HEK293 (cell line): ENCODE data around the gene POU2F2.

Experiments used
- FEZF1 ChIP-seq: fragments of 450-650 bp; formaldehyde crosslinking; IDR thresholded peaks from 2 replicates; pipeline ENCODE4 v1.5.1; 2016; ENCODE audit warnings: missing biosample characterization, missing genetic modification characterization
- GLI4 ChIP-seq: fragments of 450-650 bp; formaldehyde crosslinking; IDR thresholded peaks from 2 replicates; pipeline ENCODE4 v1.5.1; 2016; ENCODE audit warnings: missing biosample characterization, missing genetic modification characterization
- KLF10 ChIP-seq: fragments of 450-650 bp; IDR thresholded peaks from 2 replicates; pipeline ENCODE4 v1.5.1; 2018; ENCODE audit warnings: missing biosample characterization, mild to moderate bottlenecking, missing genetic modification characterization
- MYNN ChIP-seq: fragments of 450-650 bp; formaldehyde crosslinking; IDR thresholded peaks from 2 replicates; pipeline ENCODE4 v1.5.1; 2016; ENCODE audit warnings: missing biosample characterization, missing genetic modification characterization, borderline replicate concordance
- RBAK ChIP-seq: fragments of 450-650 bp; formaldehyde crosslinking; IDR thresholded peaks from 2 replicates; pipeline ENCODE4 v1.5.1; 2016; ENCODE audit warnings: missing biosample characterization, missing genetic modification characterization
- REPIN1 ChIP-seq: fragments of 450-650 bp; formaldehyde crosslinking; IDR thresholded peaks from 2 replicates; pipeline ENCODE4 v1.5.1; 2017; ENCODE audit warnings: missing biosample characterization, missing genetic modification characterization, low read depth
- TSHZ1 ChIP-seq: fragments of 450-650 bp; formaldehyde crosslinking; IDR thresholded peaks from 2 replicates; pipeline ENCODE4 v1.5.1; 2016; ENCODE audit warnings: missing biosample characterization, missing genetic modification characterization, borderline replicate concordance
- YY2 ChIP-seq: fragments of 450-650 bp; formaldehyde crosslinking; IDR thresholded peaks from 2 replicates; pipeline ENCODE4 v1.5.1; 2016; ENCODE audit warnings: missing biosample characterization, missing genetic modification characterization
- ZBTB21 ChIP-seq: fragments of 450-650 bp; formaldehyde crosslinking; IDR thresholded peaks from 2 replicates; pipeline ENCODE4 v1.5.1; 2017; ENCODE audit warnings: missing biosample characterization, missing genetic modification characterization
- ZBTB8A ChIP-seq: fragments of 450-650 bp; formaldehyde crosslinking; IDR thresholded peaks from 2 replicates; pipeline ENCODE4 v1.5.1; 2016; ENCODE audit warnings: missing biosample characterization, missing genetic modification characterization
- ZFP41 ChIP-seq: fragments of 450-650 bp; formaldehyde crosslinking; IDR thresholded peaks from 2 replicates; pipeline ENCODE4 v1.5.1; 2016; ENCODE audit warnings: missing biosample characterization, missing genetic modification characterization, borderline replicate concordance
- ZFP69B ChIP-seq: fragments of 450-650 bp; formaldehyde crosslinking; IDR thresholded peaks from 2 replicates; pipeline ENCODE4 v1.5.1; 2016; ENCODE audit warnings: missing biosample characterization, missing genetic modification characterization
- ZIC2 ChIP-seq: fragments of 450-650 bp; formaldehyde crosslinking; IDR thresholded peaks from 2 replicates; pipeline ENCODE4 v1.5.1; 2016; ENCODE audit warnings: missing biosample characterization, missing genetic modification characterization
- ZNF10 ChIP-seq: fragments of 450-650 bp; formaldehyde crosslinking; IDR thresholded peaks from 2 replicates; pipeline ENCODE4 v1.5.1; 2017; ENCODE audit warnings: missing biosample characterization, missing genetic modification characterization
- ZNF112 ChIP-seq: fragments of 450-650 bp; formaldehyde crosslinking; IDR thresholded peaks from 2 replicates; pipeline ENCODE4 v1.5.0; 2017; ENCODE audit warnings: missing biosample characterization, missing genetic modification characterization
- ZNF48 ChIP-seq: fragments of 450-650 bp; formaldehyde crosslinking; IDR thresholded peaks from 2 replicates; pipeline ENCODE4 v1.5.1; 2016; ENCODE audit warnings: missing biosample characterization, missing genetic modification characterization
- ZNF488 ChIP-seq: fragments of 450-650 bp; formaldehyde crosslinking; IDR thresholded peaks from 2 replicates; pipeline ENCODE4 v1.5.1; 2016; ENCODE audit warnings: missing biosample characterization, missing genetic modification characterization
- ZNF555 ChIP-seq: fragments of 450-650 bp; formaldehyde crosslinking; conservative IDR thresholded peaks from 2 replicates; pipeline ENCODE4 v1.5.1; 2017; ENCODE audit warnings: missing biosample characterization, mild to moderate bottlenecking, missing genetic modification characterization, inconsistent platforms
- ZNF560 ChIP-seq: fragments of 450-650 bp; formaldehyde crosslinking; IDR thresholded peaks from 2 replicates; pipeline ENCODE4 v1.5.1; 2017; ENCODE audit warnings: missing biosample characterization, missing genetic modification characterization, borderline replicate concordance
- ZNF621 ChIP-seq: fragments of 450-650 bp; formaldehyde crosslinking; IDR thresholded peaks from 2 replicates; pipeline ENCODE4 v1.5.1; 2017; ENCODE audit warnings: missing biosample characterization, missing genetic modification characterization
- ZNF654 ChIP-seq: fragments of 450-650 bp; formaldehyde crosslinking; IDR thresholded peaks from 2 replicates; pipeline ENCODE4 v1.5.1; 2016; ENCODE audit warnings: low read depth, missing biosample characterization, missing genetic modification characterization
- ZNF701 ChIP-seq: fragments of 450-650 bp; formaldehyde crosslinking; IDR thresholded peaks from 2 replicates; pipeline ENCODE4 v1.5.1; 2016; ENCODE audit warnings: missing biosample characterization, missing genetic modification characterization
- ZSCAN5A ChIP-seq: fragments of 450-650 bp; formaldehyde crosslinking; IDR thresholded peaks from 2 replicates; pipeline ENCODE4 v1.5.1; 2016; ENCODE audit warnings: missing biosample characterization, missing genetic modification characterization
- TF ChIP-seq, protein P1 (sequence below): fragments of 450-650 bp; formaldehyde crosslinking; IDR thresholded peaks from 2 replicates; pipeline ENCODE4 v1.5.1; 2016; ENCODE audit warnings: missing biosample characterization, missing genetic modification characterization
- TF ChIP-seq, protein P2 (sequence below): fragments of 450-650 bp; formaldehyde crosslinking; IDR thresholded peaks from 2 replicates; pipeline ENCODE4 v1.5.1; 2016; ENCODE audit warnings: missing biosample characterization, missing genetic modification characterization, borderline replicate concordance

Gene POU2F2

GRCh38 chr19:42175952-42176648 lies 43.9 kb upstream of the POU2F2 start (continued):
- no peak for TF ChIP-seq ZNF560
- TF ChIP-seq, protein P1, sequence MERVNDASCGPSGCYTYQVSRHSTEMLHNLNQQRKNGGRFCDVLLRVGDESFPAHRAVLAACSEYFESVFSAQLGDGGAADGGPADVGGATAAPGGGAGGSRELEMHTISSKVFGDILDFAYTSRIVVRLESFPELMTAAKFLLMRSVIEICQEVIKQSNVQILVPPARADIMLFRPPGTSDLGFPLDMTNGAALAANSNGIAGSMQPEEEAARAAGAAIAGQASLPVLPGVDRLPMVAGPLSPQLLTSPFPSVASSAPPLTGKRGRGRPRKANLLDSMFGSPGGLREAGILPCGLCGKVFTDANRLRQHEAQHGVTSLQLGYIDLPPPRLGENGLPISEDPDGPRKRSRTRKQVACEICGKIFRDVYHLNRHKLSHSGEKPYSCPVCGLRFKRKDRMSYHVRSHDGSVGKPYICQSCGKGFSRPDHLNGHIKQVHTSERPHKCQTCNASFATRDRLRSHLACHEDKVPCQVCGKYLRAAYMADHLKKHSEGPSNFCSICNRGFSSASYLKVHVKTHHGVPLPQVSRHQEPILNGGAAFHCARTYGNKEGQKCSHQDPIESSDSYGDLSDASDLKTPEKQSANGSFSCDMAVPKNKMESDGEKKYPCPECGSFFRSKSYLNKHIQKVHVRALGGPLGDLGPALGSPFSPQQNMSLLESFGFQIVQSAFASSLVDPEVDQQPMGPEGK = peak; percentile 92
- TF ChIP-seq ZNF555 (tag by site-specific recombination) = no peak
- TF ChIP-seq REPIN1 (tag by site-specific recombination) = no peak
- TF ChIP-seq ZNF488 (tag by site-specific recombination) = no peak
- no peak for TF ChIP-seq FEZF1 (tag by site-specific recombination)
- TF ChIP-seq MYNN (tag by site-specific recombination) = no peak
- no peak for TF ChIP-seq ZFP41 (tag by site-specific recombination)
- no peak for TF ChIP-seq ZNF654 (tag by site-specific recombination)
- TF ChIP-seq ZNF48 (tag by site-specific recombination) = no peak
- no peak for TF ChIP-seq RBAK (tag by site-specific recombination)
- no peak for TF ChIP-seq ZNF112 (tag by site-specific recombination)
- no peak for TF ChIP-seq GLI4 (tag by site-specific recombination)
- no peak for TF ChIP-seq ZNF701 (tag by site-specific recombination)
- no peak for TF ChIP-seq ZNF10 (tag by site-specific recombination)
- peak; percentile 22; the same call in 1 of the 2 replicates for TF ChIP-seq ZBTB8A
- no peak for TF ChIP-seq KLF10 (tag by site-specific recombination)
- no peak for TF ChIP-seq TSHZ1 (tag by site-specific recombination)
- TF ChIP-seq ZNF621 = no peak
- no peak for TF ChIP-seq ZIC2 (tag by site-specific recombination)
- TF ChIP-seq ZBTB21 (tag by site-specific recombination) = 0 out of 2 replicates have a peak, but pooled peaks have one; percentile 13
- TF ChIP-seq ZSCAN5A (tag by site-specific recombination) = no peak
- peak; percentile 15; the same call in 1 of the 2 replicates for TF ChIP-seq YY2 (tag by site-specific recombination)
- no peak for TF ChIP-seq ZFP69B (tag by site-specific recombination)
- TF ChIP-seq, protein P2, sequence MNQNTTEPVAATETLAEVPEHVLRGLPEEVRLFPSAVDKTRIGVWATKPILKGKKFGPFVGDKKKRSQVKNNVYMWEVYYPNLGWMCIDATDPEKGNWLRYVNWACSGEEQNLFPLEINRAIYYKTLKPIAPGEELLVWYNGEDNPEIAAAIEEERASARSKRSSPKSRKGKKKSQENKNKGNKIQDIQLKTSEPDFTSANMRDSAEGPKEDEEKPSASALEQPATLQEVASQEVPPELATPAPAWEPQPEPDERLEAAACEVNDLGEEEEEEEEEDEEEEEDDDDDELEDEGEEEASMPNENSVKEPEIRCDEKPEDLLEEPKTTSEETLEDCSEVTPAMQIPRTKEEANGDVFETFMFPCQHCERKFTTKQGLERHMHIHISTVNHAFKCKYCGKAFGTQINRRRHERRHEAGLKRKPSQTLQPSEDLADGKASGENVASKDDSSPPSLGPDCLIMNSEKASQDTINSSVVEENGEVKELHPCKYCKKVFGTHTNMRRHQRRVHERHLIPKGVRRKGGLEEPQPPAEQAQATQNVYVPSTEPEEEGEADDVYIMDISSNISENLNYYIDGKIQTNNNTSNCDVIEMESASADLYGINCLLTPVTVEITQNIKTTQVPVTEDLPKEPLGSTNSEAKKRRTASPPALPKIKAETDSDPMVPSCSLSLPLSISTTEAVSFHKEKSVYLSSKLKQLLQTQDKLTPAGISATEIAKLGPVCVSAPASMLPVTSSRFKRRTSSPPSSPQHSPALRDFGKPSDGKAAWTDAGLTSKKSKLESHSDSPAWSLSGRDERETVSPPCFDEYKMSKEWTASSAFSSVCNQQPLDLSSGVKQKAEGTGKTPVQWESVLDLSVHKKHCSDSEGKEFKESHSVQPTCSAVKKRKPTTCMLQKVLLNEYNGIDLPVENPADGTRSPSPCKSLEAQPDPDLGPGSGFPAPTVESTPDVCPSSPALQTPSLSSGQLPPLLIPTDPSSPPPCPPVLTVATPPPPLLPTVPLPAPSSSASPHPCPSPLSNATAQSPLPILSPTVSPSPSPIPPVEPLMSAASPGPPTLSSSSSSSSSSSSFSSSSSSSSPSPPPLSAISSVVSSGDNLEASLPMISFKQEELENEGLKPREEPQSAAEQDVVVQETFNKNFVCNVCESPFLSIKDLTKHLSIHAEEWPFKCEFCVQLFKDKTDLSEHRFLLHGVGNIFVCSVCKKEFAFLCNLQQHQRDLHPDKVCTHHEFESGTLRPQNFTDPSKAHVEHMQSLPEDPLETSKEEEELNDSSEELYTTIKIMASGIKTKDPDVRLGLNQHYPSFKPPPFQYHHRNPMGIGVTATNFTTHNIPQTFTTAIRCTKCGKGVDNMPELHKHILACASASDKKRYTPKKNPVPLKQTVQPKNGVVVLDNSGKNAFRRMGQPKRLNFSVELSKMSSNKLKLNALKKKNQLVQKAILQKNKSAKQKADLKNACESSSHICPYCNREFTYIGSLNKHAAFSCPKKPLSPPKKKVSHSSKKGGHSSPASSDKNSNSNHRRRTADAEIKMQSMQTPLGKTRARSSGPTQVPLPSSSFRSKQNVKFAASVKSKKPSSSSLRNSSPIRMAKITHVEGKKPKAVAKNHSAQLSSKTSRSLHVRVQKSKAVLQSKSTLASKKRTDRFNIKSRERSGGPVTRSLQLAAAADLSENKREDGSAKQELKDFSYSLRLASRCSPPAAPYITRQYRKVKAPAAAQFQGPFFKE (tag by site-specific recombination) = no peak
